Trophoblast cell (in vitro differentiated cells and primary cell): ENCODE results near the gene TRIM69.

Experiments used
- DNase-seq, 2 donors: peaks; one replicate each; pipeline ENCODE4 v3.0.0-alpha.2; 2016
- H2AFZ ChIP-seq: 2 replicates; pipeline ENCODE4 v1.6.1; 2013; ENCODE audit warnings: low read length, moderate library complexity, mild to moderate bottlenecking; ENCODE audit not compliant: insufficient read depth, poor library complexity
- H2AK5ac ChIP-seq: 2 replicates; pipeline ENCODE4 v1.6.1; 2013; ENCODE audit warnings: mild to moderate bottlenecking, low read length
- H2BK120ac ChIP-seq: 2 replicates; pipeline ENCODE4 v1.6.1; 2013; ENCODE audit warnings: low read length, mild to moderate bottlenecking, moderate library complexity; ENCODE audit not compliant: insufficient read depth, poor library complexity
- H2BK12ac ChIP-seq: 2 replicates; pipeline ENCODE4 v1.6.1; 2013; ENCODE audit warnings: mild to moderate bottlenecking, low read length, moderate library complexity
- H2BK5ac ChIP-seq: 2 replicates; pipeline ENCODE4 v1.6.1; 2013; ENCODE audit warnings: low read length, low read depth, moderate library complexity, mild to moderate bottlenecking; ENCODE audit not compliant: poor library complexity
- H3K14ac ChIP-seq: 2 replicates; pipeline ENCODE4 v1.6.1; 2013; ENCODE audit warnings: mild to moderate bottlenecking, low read length
- H3K18ac ChIP-seq: 2 replicates; pipeline ENCODE4 v1.6.1; 2013; ENCODE audit warnings: mild to moderate bottlenecking, low read length
- H3K23ac ChIP-seq: 2 replicates; pipeline ENCODE4 v1.6.1; 2013; ENCODE audit warnings: low read length
- H3K27ac ChIP-seq: 2 replicates; pipeline ENCODE4 v1.5.1; 2013; ENCODE audit warnings: low read depth, mild to moderate bottlenecking, inconsistent platforms, low read length, moderate library complexity
- H3K27me3 ChIP-seq: 2 replicates; pipeline ENCODE4 v1.6.1; 2013; ENCODE audit warnings: inconsistent platforms, mild to moderate bottlenecking, low read length, moderate library complexity; ENCODE audit not compliant: insufficient read depth
- H3K36me3 ChIP-seq, 2 experiments: 1 replicate in 1 of 2; 2 replicates in 1 of 2; pipeline ENCODE4 v1.6.1; 2013; ENCODE audit warnings: low read length in 2 of 2, mild to moderate bottlenecking in 2 of 2, moderate library complexity in 1 of 2; ENCODE audit not compliant: insufficient read depth in 2 of 2, control insufficient read depth in 1 of 2
- H3K4ac ChIP-seq: 2 replicates; pipeline ENCODE4 v1.6.1; 2013; ENCODE audit warnings: low read depth, mild to moderate bottlenecking, low read length, moderate library complexity
- H3K4me1 ChIP-seq, 2 experiments: 1 replicate in 1 of 2; 2 replicates in 1 of 2; pipeline ENCODE4 v1.6.1; 2013; ENCODE audit warnings: low read length in 2 of 2, mild to moderate bottlenecking in 2 of 2, moderate library complexity in 1 of 2; ENCODE audit not compliant: insufficient read depth in 2 of 2, control insufficient read depth in 1 of 2
- H3K4me2 ChIP-seq: 2 replicates; pipeline ENCODE4 v1.6.1; 2013; ENCODE audit warnings: inconsistent platforms, mild to moderate bottlenecking, low read length, moderate library complexity
- H3K4me3 ChIP-seq: 2 replicates; pipeline ENCODE4 v1.5.1; 2013; ENCODE audit warnings: mild to moderate bottlenecking, low read depth, low read length, inconsistent platforms
- H3K79me1 ChIP-seq: one replicate; pipeline ENCODE4 v1.6.1; 2013; ENCODE audit warnings: low read length
- H3K79me2 ChIP-seq: 2 replicates; pipeline ENCODE4 v1.6.1; 2013; ENCODE audit warnings: low read length, mild to moderate bottlenecking; ENCODE audit not compliant: control insufficient read depth, insufficient read depth, poor library complexity
- H3K9ac ChIP-seq: 2 replicates; pipeline ENCODE4 v1.6.1; 2013; ENCODE audit warnings: mild to moderate bottlenecking, low read length
- H3K9me3 ChIP-seq: 2 replicates; pipeline ENCODE4 v1.6.1; 2013; ENCODE audit warnings: low read depth, mild to moderate bottlenecking, control low read depth, inconsistent platforms, low read length; ENCODE audit not compliant: insufficient read depth
- H4K12ac ChIP-seq: 2 replicates; pipeline ENCODE4 v1.6.1; 2013; ENCODE audit warnings: low read depth, mild to moderate bottlenecking, low read length, moderate library complexity
- H4K8ac ChIP-seq: 2 replicates; pipeline ENCODE4 v1.6.1; 2013; ENCODE audit warnings: low read depth, mild to moderate bottlenecking, low read length, moderate library complexity
- H4K91ac ChIP-seq: one replicate; pipeline ENCODE4 v1.6.1; 2013; ENCODE audit warnings: low read depth, mild to moderate bottlenecking, low read length, moderate library complexity
- WGBS: extraction: QIAGEN DNeasy Blood & Tissue Kit; methylation state at CpG from one replicate; pipeline ENCODE4 v1.1.7; 2013; ENCODE audit warnings: missing lambda C conversion rate; ENCODE audit not compliant: insufficient read length, insufficient coverage; ENCODE audit errors: extremely low coverage; 5-methylcytosine and 5-hydroxymethylcytosine counted together

The TRIM69 gene

DNA sequence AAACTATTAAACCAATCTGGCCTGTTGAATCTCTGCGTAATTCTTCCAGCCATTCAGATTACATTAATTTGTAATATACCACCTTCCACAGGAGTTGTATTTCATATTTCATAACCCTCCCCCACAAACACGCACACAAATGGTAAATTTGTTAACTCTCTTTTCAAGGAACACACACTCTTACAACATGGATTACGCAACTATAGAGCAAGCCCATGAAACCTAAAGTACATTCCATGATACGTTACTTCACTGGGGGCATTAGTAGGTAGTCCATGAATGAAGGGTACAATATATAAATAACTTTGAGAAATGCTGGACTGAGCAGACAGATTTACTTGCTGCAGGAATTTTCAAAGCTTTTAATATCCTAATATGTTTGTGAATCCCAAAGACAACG lies 65.0 kb downstream of the TRIM69 start:
- no peaks in the 10 kb centered on the region for H3K4me1 ChIP-seq
- H2BK12ac ChIP-seq, result no peak overlapping the region
- H4K12ac ChIP-seq, result no peak overlapping the region
- H4K8ac ChIP-seq, result no peak overlapping the region
- H3K27ac ChIP-seq, result no peak overlapping the region
- no peak overlapping the region for H3K14ac ChIP-seq
- WGBS, result no CpG with 5 or more reads among the region's 5 CpGs
- H3K4me3 ChIP-seq, result no peak overlapping the region
- H2AFZ ChIP-seq, result no peak overlapping the region
- no peak overlapping the region for H3K9ac ChIP-seq
- no peak overlapping the region for H3K4me2 ChIP-seq
- no peak overlapping the region for H4K91ac ChIP-seq
- H3K18ac ChIP-seq, result no peak overlapping the region
- H3K36me3 ChIP-seq, result no peaks in the 10 kb centered on the region
- no peak overlapping the region for H3K4ac ChIP-seq
- H3K79me2 ChIP-seq, result no peaks in the 10 kb centered on the region
- H3K9me3 ChIP-seq, result no peaks in the 10 kb centered on the region
- H3K23ac ChIP-seq, result no peak overlapping the region
- H3K27me3 ChIP-seq, result no peaks in the 10 kb centered on the region
- DNase-seq, result no peak
- no peak overlapping the region for H2BK120ac ChIP-seq
- no peak overlapping the region for H2BK5ac ChIP-seq
- no peak overlapping the region for H2AK5ac ChIP-seq
- H3K79me1 ChIP-seq, result no peaks in the 10 kb centered on the region

DNA sequence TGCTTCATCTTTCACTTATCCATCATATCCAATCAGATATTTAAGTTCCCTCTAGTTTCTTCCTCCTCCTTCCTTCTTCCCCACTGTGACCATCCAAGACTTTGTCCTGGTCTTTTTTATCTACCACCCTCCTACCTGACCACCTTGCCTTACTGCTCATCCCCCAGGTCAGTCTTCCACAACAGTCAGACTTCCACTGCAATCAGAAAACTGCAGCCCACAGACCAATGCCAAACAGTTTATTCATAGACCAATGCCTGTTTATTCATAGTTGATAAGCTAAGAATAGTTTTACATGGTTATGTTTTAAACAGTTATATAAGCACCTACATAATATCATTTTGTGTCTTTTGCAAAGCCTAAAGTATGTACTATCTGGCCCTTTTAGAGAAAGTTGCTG lies 65.5 kb downstream of the TRIM69 start:
- no peak overlapping the region for H4K8ac ChIP-seq
- H3K23ac ChIP-seq, result no peak overlapping the region

DNA sequence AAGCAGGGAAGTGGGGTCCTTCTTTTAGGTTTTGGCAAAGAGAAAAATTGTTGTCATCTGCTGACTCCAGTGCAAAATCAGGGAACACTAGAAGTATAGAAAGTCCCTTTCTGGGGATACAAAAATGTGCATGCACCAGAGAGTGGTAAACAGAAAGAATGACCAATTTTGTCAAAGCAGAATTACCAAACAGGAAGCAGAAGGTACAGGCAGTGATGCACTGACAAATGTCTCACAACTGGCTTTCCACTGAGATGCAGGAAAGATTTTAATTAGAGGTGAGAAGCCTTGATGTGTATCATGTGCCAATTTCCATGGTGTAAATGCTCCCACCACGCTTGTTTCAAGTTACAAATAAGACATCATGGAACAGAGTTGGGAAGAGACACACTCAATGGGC lies 66.0 kb downstream of the TRIM69 start:
- Histone ChIP-seq H3K27me3 (no peaks in the 10 kb centered on the region), H3K36me3 (no peaks in the 10 kb centered on the region), H4K12ac (no peak overlapping the region), H2BK120ac (no peak overlapping the region), H3K4ac (no peak overlapping the region), H2AFZ (no peak overlapping the region), H3K4me2 (no peak overlapping the region), H4K8ac (no peak overlapping the region), H3K79me2 (no peaks in the 10 kb centered on the region), H2BK5ac (no peak overlapping the region), H3K18ac (no peak overlapping the region), H3K23ac (no peak overlapping the region), H3K4me1 (no peaks in the 10 kb centered on the region), H2BK12ac (no peak overlapping the region), H3K9ac (no peak overlapping the region), H2AK5ac (no peak overlapping the region), H3K79me1 (no peaks in the 10 kb centered on the region), H3K14ac (no peak overlapping the region), H3K27ac (no peak overlapping the region), H4K91ac (no peak overlapping the region), H3K9me3 (no peaks in the 10 kb centered on the region), H3K4me3 (no peak overlapping the region)
- WGBS, result no CpG with 5 or more reads among the region's 1 CpG
- no peak for DNase-seq

More for the DNA sequence above, 65.5 kb downstream of the TRIM69 start:
- H2AFZ ChIP-seq, result no peak overlapping the region
- H2BK5ac ChIP-seq, result no peak overlapping the region
- no peak overlapping the region for H3K4me2 ChIP-seq
- no peak overlapping the region for H3K14ac ChIP-seq
- no peaks in the 10 kb centered on the region for H3K27me3 ChIP-seq
- H2BK12ac ChIP-seq, result no peak overlapping the region
- H4K91ac ChIP-seq, result no peak overlapping the region
- H3K27ac ChIP-seq, result no peak overlapping the region
- H2AK5ac ChIP-seq, result no peak overlapping the region
- H3K79me2 ChIP-seq, result no peaks in the 10 kb centered on the region
- no peak overlapping the region for H3K4me3 ChIP-seq
- no peak overlapping the region for H3K18ac ChIP-seq
- H3K4me1 ChIP-seq, result no peaks in the 10 kb centered on the region
- no peaks in the 10 kb centered on the region for H3K79me1 ChIP-seq
- H3K9me3 ChIP-seq, result no peaks in the 10 kb centered on the region
- H3K36me3 ChIP-seq, result no peaks in the 10 kb centered on the region
- H3K9ac ChIP-seq, result no peak overlapping the region
- no peak overlapping the region for H4K12ac ChIP-seq
- H3K4ac ChIP-seq, result no peak overlapping the region
- no peak for DNase-seq
- H2BK120ac ChIP-seq, result no peak overlapping the region

DNA sequence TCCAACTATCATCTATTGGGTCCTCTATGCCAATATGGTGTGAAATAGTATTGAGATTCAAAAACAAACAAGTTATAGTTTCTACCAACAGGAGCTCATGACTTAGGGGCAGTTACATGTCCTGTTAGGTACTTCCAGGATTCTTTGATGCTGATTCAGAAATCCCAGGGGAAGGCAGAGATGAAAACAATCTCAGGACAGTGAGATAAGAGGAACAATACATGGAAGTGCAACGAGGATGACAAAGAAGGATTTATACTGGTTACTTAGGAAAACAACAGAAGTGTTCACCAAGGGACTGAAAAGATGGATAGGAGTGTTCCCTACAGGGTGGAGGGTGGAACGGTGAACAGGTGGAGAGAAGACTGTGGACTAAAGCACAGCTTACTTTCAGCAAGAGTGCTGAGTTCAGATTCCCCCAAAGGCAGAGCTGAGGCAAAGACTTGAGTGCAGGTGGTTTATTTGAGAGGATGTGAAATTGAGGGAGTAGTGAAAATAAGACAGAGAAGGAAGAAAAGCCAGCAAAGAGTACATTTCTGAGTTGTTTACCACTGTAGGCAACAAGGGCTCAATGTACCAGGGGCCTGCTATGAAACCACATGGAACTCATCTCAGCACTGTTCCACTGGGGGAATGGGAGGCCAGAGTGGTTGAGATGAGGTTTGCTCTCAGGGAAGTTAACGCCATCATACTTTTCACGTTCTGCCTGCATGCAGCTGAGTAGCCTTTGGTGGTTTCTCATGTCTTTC lies 68.1 kb downstream of the TRIM69 start:
- Histone ChIP-seq H2BK12ac (no peak overlapping the region), H3K9me3 (no peaks in the 10 kb centered on the region), H2BK5ac (no peak overlapping the region), H3K9ac (no peak overlapping the region), H3K79me2 (no peaks in the 10 kb centered on the region), H3K36me3 (no peaks in the 10 kb centered on the region), H3K4me3 (no peak overlapping the region), H2AFZ (no peak overlapping the region), H4K12ac (no peak overlapping the region), H3K14ac (no peak overlapping the region), H3K4me2 (no peak overlapping the region), H4K91ac (no peak overlapping the region), H3K4ac (no peak overlapping the region), H3K27ac (no peak overlapping the region), H3K27me3 (no peaks in the 10 kb centered on the region), H3K18ac (no peak overlapping the region), H2AK5ac (no peak overlapping the region), H4K8ac (no peak overlapping the region), H3K4me1 (no peaks in the 10 kb centered on the region), H2BK120ac (no peak overlapping the region), H3K79me1 (no peaks in the 10 kb centered on the region), H3K23ac (no peak overlapping the region)
- DNase-seq, result no peak
- no CpG with 5 or more reads among the region's 4 CpGs for whole genome bisulfite sequencing
